ENCODE measurements around the gene FASTKD3. TPM values are rescaled to one million over a fixed set of nuclear protein-coding genes. Genes with fewer than 3 reads are reported as not detected.

The FASTKD3 gene
- total RNA-seq, 1 donor from 2014 or later, result 12.7 TPM

Other genes starting within 250 kb of the FASTKD3 start
- gene CFAP90, start 17.9 kb downstream of the FASTKD3 start, total RNA-seq, result not detected in 2 replicates
- 61.9 and 71.4 TPM in 2 replicates for gene MTRR, start 117 bp upstream of the FASTKD3 start, total RNA-seq

Measured in activated T-helper 2 cell treated with anti-CD3 and anti-CD28 coated beads, Interferon-gamma antibody, Interleukin-2, Interleukin-4, amounts not matched to agents 10 μg/mL and 5 μg/mL and 100 μg/mL, durations not matched to agents 14 hours and 24 hours and 36 hours (primary cell).